Stimulated activated naive CD4-positive, alpha-beta T cell (primary cell): ENCODE data around the gene CD40.

Source experiments
- DNase-seq, 6 experiments: peaks; one replicate each; lab custom pipeline; 2025; lab: John Stamatoyannopoulos, UW

Gene CD40

GRCh38 chr20:46173652-46174468 is 55.7 kb downstream of the CD40 start:
- DNase-seq: no peak

GRCh38 chr20:46174469-46175126 is 56.5 kb downstream of the CD40 start:
- DNase-seq: peak in 5 of 6 experiments; percentile 48 to 59 (median 53)

- DNase-seq: no peak
Observed at GRCh38 chr20:46175127-46175494, 57.0 kb downstream of the CD40 start.

GRCh38 chr20:46176739-46177378 is 58.7 kb downstream of the CD40 start:
- DNase-seq: no peak

- DNase-seq: no peak
Observed at GRCh38 chr20:46177768-46178167, 59.7 kb downstream of the CD40 start.

GRCh38 chr20:46178891-46179290 is 60.8 kb downstream of the CD40 start:
- DNase-seq: no peak
